KMS-11 (cell line): ENCODE results near the gene PSMC3IP.
"Not testable (repeated sequence)": the region's sequence is repeated elsewhere in the genome, so short reads cannot be mapped to it uniquely, and the experiment has no call there.

Experiments used
- H2AFZ ChIP-seq: fragments of 200-600 bp; sonication (generic); 2 replicates; pipeline ENCODE4 v1.6.1; 2016; ENCODE audit warnings: antibody characterized with exemption, mixed run types, low read depth
- H3K27ac ChIP-seq: fragments of 200-600 bp; sonication (generic); 2 replicates; pipeline ENCODE4 v1.6.1; 2016; ENCODE audit warnings: mild to moderate bottlenecking, mixed run types
- H3K27me3 ChIP-seq: fragments of 200-600 bp; sonication (generic); 2 replicates; pipeline ENCODE4 v1.6.1; 2017; ENCODE audit warnings: mild to moderate bottlenecking, low read depth, mixed run types, moderate library complexity; ENCODE audit not compliant: insufficient read depth
- H3K36me3 ChIP-seq: fragments of 200-600 bp; sonication (generic); 2 replicates; pipeline ENCODE4 v1.6.1; 2017; ENCODE audit warnings: mild to moderate bottlenecking, mixed run types; ENCODE audit not compliant: insufficient read depth
- H3K4me1 ChIP-seq: fragments of 200-600 bp; sonication (generic); 2 replicates; pipeline ENCODE4 v1.6.1; 2016; ENCODE audit warnings: mild to moderate bottlenecking, low read depth, mixed run types; ENCODE audit not compliant: poor library complexity, severe bottlenecking
- H3K4me2 ChIP-seq: fragments of 200-600 bp; sonication (generic); 2 replicates; pipeline ENCODE4 v1.7.0; 2016; ENCODE audit warnings: mild to moderate bottlenecking, mixed run types
- H3K4me3 ChIP-seq: fragments of 200-600 bp; sonication (generic); IDR thresholded peaks from 2 replicates; pipeline ENCODE4 v1.6.1; 2017; ENCODE audit warnings: low read depth, low read length, mixed read lengths; ENCODE audit not compliant: insufficient read depth
- H3K79me2 ChIP-seq: fragments of 200-600 bp; sonication (generic); 2 replicates; pipeline ENCODE4 v1.6.1; 2016; ENCODE audit warnings: low read depth, mixed run types; ENCODE audit not compliant: insufficient read depth
- H3K9ac ChIP-seq: fragments of 200-600 bp; sonication (generic); 2 replicates; pipeline ENCODE4 v1.6.1; 2016; ENCODE audit warnings: mild to moderate bottlenecking, mixed run types
- H4K20me1 ChIP-seq: fragments of 200-600 bp; sonication (generic); 2 replicates; pipeline ENCODE4 v1.6.1; 2016; ENCODE audit warnings: mild to moderate bottlenecking, mixed run types; ENCODE audit not compliant: insufficient read depth
- CTCF ChIP-seq: fragments of 200-600 bp; sonication (generic); conservative IDR thresholded peaks from 2 replicates; pipeline ENCODE4 v1.6.1; 2017; ENCODE audit warnings: low read depth, mild to moderate bottlenecking, antibody characterized with exemption, low read length, moderate library complexity, mixed read lengths

The PSMC3IP gene

GRCh38 chr17:42577532-42578281 lies at the start of gene PSMC3IP:
PSMC3IP (minus strand) TSS chr17:42577729; CDS start chr17:42577686, 43 bp downstream.
- Histone ChIP-seq H3K79me2 (peaks cover 17% of the 10 kb centered on the region; the same call in 1 of the 2 replicates), H2AFZ (peak within 1 kb of the TSS; percentile 58; the same call in 1 of the 2 replicates), H3K4me1 (peaks cover 65% of the 10 kb centered on the region), H3K4me2 (peak within 1 kb of the TSS; percentile 94), H3K27me3 (no peaks in the 10 kb centered on the region), H3K4me3 (no peak within 1 kb of the TSS), H4K20me1 (no peaks in the 10 kb centered on the region), H3K27ac (peak within 1 kb of the TSS; percentile 90), H3K9ac (peak within 1 kb of the TSS; percentile 73), H3K36me3 (peaks cover 5% of the 10 kb centered on the region; the same call in 1 of the 2 replicates)
- no peak for TF ChIP-seq CTCF

- H3K79me2 ChIP-seq: no peaks in the 10 kb centered on the region
- no peak overlapping the region for H2AFZ ChIP-seq
- H3K27ac ChIP-seq: no peak overlapping the region
- no peaks in the 10 kb centered on the region for H3K27me3 ChIP-seq
- H3K36me3 ChIP-seq: no peaks in the 10 kb centered on the region
- TF ChIP-seq CTCF: no peak
- no peak overlapping the region for H3K4me2 ChIP-seq
- H3K4me3 ChIP-seq: no peak overlapping the region
- no peaks in the 10 kb centered on the region for H4K20me1 ChIP-seq
- H3K9ac ChIP-seq: no peak overlapping the region
- peaks cover 42% of the 10 kb centered on the region for H3K4me1 ChIP-seq
These were observed 46.4 kb upstream of the PSMC3IP start for GRCh38 chr17:42623732-42624596.

- H3K27me3 ChIP-seq: no peaks in the 10 kb centered on the region
- H3K79me2 ChIP-seq: no peaks in the 10 kb centered on the region
- H3K27ac ChIP-seq: no peak overlapping the region
- no peaks in the 10 kb centered on the region for H4K20me1 ChIP-seq
- H3K4me2 ChIP-seq: no peak overlapping the region
- no peak overlapping the region for H2AFZ ChIP-seq
- H3K9ac ChIP-seq: no peak overlapping the region
- peaks cover 46% of the 10 kb centered on the region for H3K4me1 ChIP-seq
- no peaks in the 10 kb centered on the region for H3K36me3 ChIP-seq
- no peak overlapping the region for H3K4me3 ChIP-seq
- no peak for TF ChIP-seq CTCF
These were observed 45.7 kb upstream of the PSMC3IP start for GRCh38 chr17:42623271-42623670.

GRCh38 chr17:42621987-42622386 lies 44.5 kb upstream of the PSMC3IP start:
- peaks cover 58% of the 10 kb centered on the region for H3K4me1 ChIP-seq
- H3K4me2 ChIP-seq, H3K36me3 ChIP-seq, H3K27ac ChIP-seq, H3K27me3 ChIP-seq, H3K4me3 ChIP-seq, H3K79me2 ChIP-seq, H3K9ac ChIP-seq, H2AFZ ChIP-seq, H4K20me1 ChIP-seq: not testable (repeated sequence)
